Measurements from ENCODE around the gene MARCHF10. TPM values are rescaled to one million over a fixed set of nuclear protein-coding genes. Genes with fewer than 3 reads are reported as not detected.

The MARCHF10 gene
- total RNA-seq, 4 donors from 2014 or later = 2.1 TPM; not detected in 3

- intact Hi-C loops (cut with DNase I; ENCODE audit: low total_unique reads) (no loop called here), in situ Hi-C loops (cut with MboI; ENCODE audit: low pct_ligation_motif_present in 1 of 4, low pct_unique_long_range_greater_than_20kb in 1 of 4, low sequenced_read_pairs in 3 of 4) (no loop called here)
- no peaks in the 10 kb centered on the region for H3K36me3 ChIP-seq
- H3K4me3 ChIP-seq = no peak overlapping the region
- 65 to 72% methylated on average over 3 of the region's 3 CpGs for WGBS, 2 donors (ENCODE audit: low coverage in 1 of 2)
- TF ChIP-seq POLR2AphosphoS5 (IDR thresholded peaks at IDR 0.05) (no peak), EP300 (IDR thresholded peaks at IDR 0.05; ENCODE audit: low read depth) (no peak), POLR2A (IDR thresholded peaks at IDR 0.05) (no peak)
- TF ChIP-seq, protein P1, sequence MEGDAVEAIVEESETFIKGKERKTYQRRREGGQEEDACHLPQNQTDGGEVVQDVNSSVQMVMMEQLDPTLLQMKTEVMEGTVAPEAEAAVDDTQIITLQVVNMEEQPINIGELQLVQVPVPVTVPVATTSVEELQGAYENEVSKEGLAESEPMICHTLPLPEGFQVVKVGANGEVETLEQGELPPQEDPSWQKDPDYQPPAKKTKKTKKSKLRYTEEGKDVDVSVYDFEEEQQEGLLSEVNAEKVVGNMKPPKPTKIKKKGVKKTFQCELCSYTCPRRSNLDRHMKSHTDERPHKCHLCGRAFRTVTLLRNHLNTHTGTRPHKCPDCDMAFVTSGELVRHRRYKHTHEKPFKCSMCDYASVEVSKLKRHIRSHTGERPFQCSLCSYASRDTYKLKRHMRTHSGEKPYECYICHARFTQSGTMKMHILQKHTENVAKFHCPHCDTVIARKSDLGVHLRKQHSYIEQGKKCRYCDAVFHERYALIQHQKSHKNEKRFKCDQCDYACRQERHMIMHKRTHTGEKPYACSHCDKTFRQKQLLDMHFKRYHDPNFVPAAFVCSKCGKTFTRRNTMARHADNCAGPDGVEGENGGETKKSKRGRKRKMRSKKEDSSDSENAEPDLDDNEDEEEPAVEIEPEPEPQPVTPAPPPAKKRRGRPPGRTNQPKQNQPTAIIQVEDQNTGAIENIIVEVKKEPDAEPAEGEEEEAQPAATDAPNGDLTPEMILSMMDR (IDR thresholded peaks at IDR 0.05) = no peak
- no peak for DNase-seq
- H3K27me3 ChIP-seq = no peaks in the 10 kb centered on the region
- H3K9me3 ChIP-seq = no peaks in the 10 kb centered on the region
- no peak overlapping the region for H3K27ac ChIP-seq
- H3K4me1 ChIP-seq = no peaks in the 10 kb centered on the region
These were observed 26.8 kb downstream of the MARCHF10 start for GRCh38 chr17:62781356-62781755.

GRCh38 chr17:62780951-62781350, 27.2 kb downstream of the MARCHF10 start:
- no peaks in the 10 kb centered on the region for H3K36me3 ChIP-seq
- TF ChIP-seq POLR2AphosphoS5 (IDR thresholded peaks at IDR 0.05) = no peak
- no peak for TF ChIP-seq POLR2A (IDR thresholded peaks at IDR 0.05)
- no peak for TF ChIP-seq EP300 (IDR thresholded peaks at IDR 0.05; ENCODE audit: low read depth)
- TF ChIP-seq, protein P1 (IDR thresholded peaks at IDR 0.05) = no peak
- intact Hi-C loops (cut with DNase I; ENCODE audit: low total_unique reads) (no loop called here), in situ Hi-C loops (cut with MboI; ENCODE audit: low pct_ligation_motif_present in 1 of 4, low pct_unique_long_range_greater_than_20kb in 1 of 4, low sequenced_read_pairs in 3 of 4) (no loop called here)
- H3K27me3 ChIP-seq = no peaks in the 10 kb centered on the region
- WGBS, 2 donors (ENCODE audit: low coverage in 1 of 2) = 80% methylated on average over 6 of the region's 6 CpGs; no CpG with 5 or more reads in 1 of the 2 donors
- H3K27ac ChIP-seq = no peak overlapping the region
- no peak overlapping the region for H3K4me3 ChIP-seq
- no peaks in the 10 kb centered on the region for H3K9me3 ChIP-seq
- H3K4me1 ChIP-seq = no peaks in the 10 kb centered on the region
- DNase-seq = no peak

DNA sequence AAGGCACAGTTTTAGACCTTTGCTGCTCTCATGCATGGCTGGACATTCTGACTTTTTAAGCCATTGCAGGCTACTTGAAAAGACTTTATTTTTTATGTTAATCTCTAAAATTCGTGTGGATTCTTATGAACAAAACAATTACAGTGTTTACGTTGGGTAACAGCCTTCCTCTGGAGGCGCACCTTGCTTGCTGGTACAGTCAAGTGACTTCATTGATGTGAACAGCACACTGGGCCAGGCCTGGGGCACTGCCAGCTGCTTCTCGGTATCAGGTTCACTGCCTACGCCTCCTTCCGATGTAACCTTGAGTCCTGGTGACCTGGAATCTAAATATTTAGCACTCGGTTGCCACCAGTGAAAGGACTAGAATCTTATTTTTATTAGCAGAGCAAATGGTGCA, 27.8 kb downstream of the MARCHF10 start:
- H3K9me3 ChIP-seq = no peaks in the 10 kb centered on the region
- TF ChIP-seq EP300 (IDR thresholded peaks at IDR 0.05; ENCODE audit: low read depth) = no peak
- no peak overlapping the region for H3K27ac ChIP-seq
- H3K4me3 ChIP-seq = no peak overlapping the region
- H3K4me1 ChIP-seq = no peaks in the 10 kb centered on the region
- DNase-seq = no peak
- in situ Hi-C loops (cut with MboI; ENCODE audit: low pct_ligation_motif_present in 1 of 4, low pct_unique_long_range_greater_than_20kb in 1 of 4, low sequenced_read_pairs in 3 of 4) = no loop called here
- H3K27me3 ChIP-seq = no peaks in the 10 kb centered on the region
- 65 to 78% methylated on average over 4 to 7 of the region's 7 CpGs for WGBS, 2 donors (ENCODE audit: low coverage in 1 of 2)
- no peaks in the 10 kb centered on the region for H3K36me3 ChIP-seq
- intact Hi-C loops (cut with DNase I; ENCODE audit: low total_unique reads) = no loop called here

GRCh38 chr17:62778990-62779681, 29.0 kb downstream of the MARCHF10 start:
- Histone ChIP-seq H3K36me3 (no peaks in the 10 kb centered on the region), H3K4me3 (no peak overlapping the region), H3K9me3 (no peaks in the 10 kb centered on the region), H3K4me1 (no peaks in the 10 kb centered on the region), H3K27ac (no peak overlapping the region), H3K27me3 (no peaks in the 10 kb centered on the region)
- peak; percentile 25 for DNase-seq
- in situ Hi-C loops (cut with MboI; ENCODE audit: low pct_ligation_motif_present in 1 of 4, low pct_unique_long_range_greater_than_20kb in 1 of 4, low sequenced_read_pairs in 3 of 4) (no loop called here), intact Hi-C loops (cut with DNase I; ENCODE audit: low total_unique reads) (no loop called here)
- WGBS, 2 donors (ENCODE audit: low coverage in 1 of 2) = 10 to 54% methylated on average over 4 to 21 of the region's 21 CpGs
- TF ChIP-seq, protein P1 (IDR thresholded peaks at IDR 0.05) = no peak
- TF ChIP-seq POLR2AphosphoS5 (IDR thresholded peaks at IDR 0.05) (no peak), EP300 (IDR thresholded peaks at IDR 0.05; ENCODE audit: low read depth) (no peak), POLR2A (IDR thresholded peaks at IDR 0.05) (no peak)

DNA sequence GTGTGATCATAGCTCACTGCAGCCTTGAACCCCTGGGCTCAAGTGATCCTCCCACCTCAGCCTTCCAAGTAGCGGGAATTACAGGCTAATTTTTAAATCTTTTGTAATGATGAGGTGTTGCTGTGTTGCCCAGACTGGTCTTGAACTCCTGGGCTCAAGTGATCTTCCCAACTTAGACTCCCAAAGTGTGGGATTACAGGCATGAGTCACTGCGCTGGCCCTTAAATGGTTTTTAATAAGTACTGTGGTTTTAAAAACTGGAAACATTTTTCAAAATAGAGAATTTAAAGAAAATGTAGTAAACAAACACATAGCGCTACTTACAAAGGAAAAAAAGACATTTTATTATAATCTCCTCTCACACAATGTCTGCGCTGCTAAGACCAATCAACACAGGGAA, 32.2 kb downstream of the MARCHF10 start:
- H3K27ac ChIP-seq = no peak overlapping the region
- no peak overlapping the region for H3K4me3 ChIP-seq
- DNase-seq = no peak
- whole genome bisulfite sequencing, 2 donors (ENCODE audit: low coverage in 1 of 2) = 92 to 94% methylated on average over 3 to 4 of the region's 4 CpGs
- no peaks in the 10 kb centered on the region for H3K36me3 ChIP-seq
- intact Hi-C loops (cut with DNase I; ENCODE audit: low total_unique reads) (no loop called here), in situ Hi-C loops (cut with MboI; ENCODE audit: low pct_ligation_motif_present in 1 of 4, low pct_unique_long_range_greater_than_20kb in 1 of 4, low sequenced_read_pairs in 3 of 4) (no loop called here)
- H3K9me3 ChIP-seq = no peaks in the 10 kb centered on the region
- TF ChIP-seq, protein P1 (IDR thresholded peaks at IDR 0.05) = no peak
- TF ChIP-seq POLR2AphosphoS5 (IDR thresholded peaks at IDR 0.05) (no peak), POLR2A (IDR thresholded peaks at IDR 0.05) (no peak), EP300 (IDR thresholded peaks at IDR 0.05; ENCODE audit: low read depth) (no peak)
- H3K27me3 ChIP-seq = no peaks in the 10 kb centered on the region
- H3K4me1 ChIP-seq = no peaks in the 10 kb centered on the region

Data from transverse colon (tissue), 4 donors.